HEK293 (cell line): ENCODE measurements around the gene PTPN3.

Source experiments
- CTCF ChIA-PET: fragments of 350-600 bp; formaldehyde crosslinking; extraction: SDS; loops from one replicate; lab custom pipeline; 2021; ENCODE audit warnings: antibody characterized with exemption; lab: Yijun Ruan, JAX
- POLR2A ChIA-PET: fragments of 300-600 bp; formaldehyde crosslinking; extraction: SDS; loops from one replicate; lab custom pipeline; 2020; ENCODE audit warnings: antibody characterized with exemption, inconsistent platforms; lab: Yijun Ruan, JAX
- H3K27ac ChIP-seq: fragments of 200-500 bp; sonication (Bioruptor generic); 2 replicates; pipeline ENCODE4 v1.5.1; 2014; ENCODE audit warnings: low read depth, low read length, control low read depth, inconsistent platforms; ENCODE audit errors: extremely low read depth
- H3K36me3 ChIP-seq, 2 experiments: fragments of 200-500 bp in 1 of 2; sonication (Bioruptor generic) in 1 of 2; 1 replicate in 1 of 2; 2 replicates in 1 of 2; pipeline ENCODE4 v1.5.1; 2014 to 2017; ENCODE audit warnings: inconsistent platforms in 2 of 2, low read length in 2 of 2; ENCODE audit not compliant: control insufficient read depth in 2 of 2, insufficient read depth in 1 of 2
- H3K4me1 ChIP-seq: fragments of 200-500 bp; sonication (Bioruptor generic); 2 replicates; pipeline ENCODE4 v1.5.1; 2014; ENCODE audit warnings: mild to moderate bottlenecking, low read length, inconsistent platforms; ENCODE audit not compliant: control insufficient read depth, insufficient read depth
- H3K4me3 ChIP-seq: 2 replicates; pipeline ENCODE4 v1.5.1; 2011; ENCODE audit warnings: low read depth, mild to moderate bottlenecking, control low read depth, low read length, moderate library complexity
- H3K9me3 ChIP-seq: fragments of 200-500 bp; sonication (Bioruptor generic); 2 replicates; pipeline ENCODE4 v1.5.1; 2014; ENCODE audit warnings: low read depth, low read length, inconsistent platforms; ENCODE audit not compliant: control insufficient read depth, insufficient read depth
- BCL11A ChIP-seq: fragments of 450-650 bp; formaldehyde crosslinking; IDR thresholded peaks from 2 replicates; pipeline ENCODE4 v1.5.1; 2016; ENCODE audit warnings: low read depth, missing biosample characterization, missing genetic modification characterization
- SCRT1 ChIP-seq: fragments of 450-650 bp; formaldehyde crosslinking; IDR thresholded peaks from 2 replicates; pipeline ENCODE4 v1.5.1; 2016; ENCODE audit warnings: missing biosample characterization, missing genetic modification characterization, borderline replicate concordance
- SCRT2 ChIP-seq: fragments of 450-650 bp; formaldehyde crosslinking; IDR thresholded peaks from 2 replicates; pipeline ENCODE4 v1.5.1; 2016; ENCODE audit warnings: missing biosample characterization, missing genetic modification characterization
- SP2 ChIP-seq: fragments of 450-650 bp; formaldehyde crosslinking; IDR thresholded peaks from 2 replicates; pipeline ENCODE4 v1.5.1; 2016; ENCODE audit warnings: missing biosample characterization, missing genetic modification characterization
- ZEB2 ChIP-seq: fragments of 450-650 bp; formaldehyde crosslinking; IDR thresholded peaks from 2 replicates; pipeline ENCODE4 v1.5.1; 2016; ENCODE audit warnings: missing biosample characterization, missing genetic modification characterization
- ZFHX2 ChIP-seq: fragments of 450-650 bp; formaldehyde crosslinking; conservative IDR thresholded peaks from 2 replicates; pipeline ENCODE4 v1.5.1; 2016; ENCODE audit warnings: missing biosample characterization, missing genetic modification characterization
- ZIC2 ChIP-seq: fragments of 450-650 bp; formaldehyde crosslinking; IDR thresholded peaks from 2 replicates; pipeline ENCODE4 v1.5.1; 2016; ENCODE audit warnings: missing biosample characterization, missing genetic modification characterization
- ZNF2 ChIP-seq: fragments of 450-650 bp; formaldehyde crosslinking; IDR thresholded peaks from 2 replicates; pipeline ENCODE4 v1.5.1; 2016; ENCODE audit warnings: missing biosample characterization, missing genetic modification characterization
- ZNF302 ChIP-seq: fragments of 450-650 bp; formaldehyde crosslinking; IDR thresholded peaks from 2 replicates; pipeline ENCODE4 v1.5.1; 2016; ENCODE audit warnings: missing biosample characterization, missing genetic modification characterization, low read depth
- ZNF366 ChIP-seq: fragments of 450-650 bp; formaldehyde crosslinking; conservative IDR thresholded peaks from 2 replicates; pipeline ENCODE4 v1.5.1; 2016; ENCODE audit warnings: missing biosample characterization, missing genetic modification characterization
- ZNF521 ChIP-seq: fragments of 450-650 bp; formaldehyde crosslinking; IDR thresholded peaks from 2 replicates; pipeline ENCODE4 v1.5.1; 2017; ENCODE audit warnings: missing biosample characterization, mild to moderate bottlenecking, missing genetic modification characterization
- ZNF544 ChIP-seq: fragments of 450-650 bp; formaldehyde crosslinking; IDR thresholded peaks from 2 replicates; pipeline ENCODE4 v1.5.0; 2017; ENCODE audit warnings: missing biosample characterization, missing genetic modification characterization
- ZNF623 ChIP-seq: fragments of 450-650 bp; formaldehyde crosslinking; IDR thresholded peaks from 2 replicates; pipeline ENCODE4 v1.5.1; 2016; ENCODE audit warnings: missing biosample characterization, missing genetic modification characterization
- ZNF654 ChIP-seq: fragments of 450-650 bp; formaldehyde crosslinking; IDR thresholded peaks from 2 replicates; pipeline ENCODE4 v1.5.1; 2016; ENCODE audit warnings: low read depth, missing biosample characterization, missing genetic modification characterization
- ZNF660 ChIP-seq: fragments of 450-650 bp; IDR thresholded peaks from 2 replicates; pipeline ENCODE4 v1.5.1; 2018; ENCODE audit warnings: missing biosample characterization, mild to moderate bottlenecking, missing genetic modification characterization
- ZSCAN30 ChIP-seq: fragments of 450-650 bp; IDR thresholded peaks from 2 replicates; pipeline ENCODE4 v1.5.1; 2018; ENCODE audit warnings: missing biosample characterization, mild to moderate bottlenecking, missing genetic modification characterization, moderate library complexity
- TF ChIP-seq, protein P1 (sequence below): fragments of 450-650 bp; formaldehyde crosslinking; IDR thresholded peaks from 2 replicates; pipeline ENCODE4 v1.5.1; 2016; ENCODE audit warnings: missing biosample characterization, missing genetic modification characterization
- TF ChIP-seq, protein P2 (sequence below): fragments of 450-650 bp; formaldehyde crosslinking; IDR thresholded peaks from 2 replicates; pipeline ENCODE4 v1.5.1; 2016; ENCODE audit warnings: missing biosample characterization, missing genetic modification characterization
- TF ChIP-seq, protein P3 (sequence below): fragments of 450-650 bp; formaldehyde crosslinking; IDR thresholded peaks from 2 replicates; pipeline ENCODE4 v1.5.1; 2016; ENCODE audit warnings: missing biosample characterization, missing genetic modification characterization

Gene PTPN3

DNA sequence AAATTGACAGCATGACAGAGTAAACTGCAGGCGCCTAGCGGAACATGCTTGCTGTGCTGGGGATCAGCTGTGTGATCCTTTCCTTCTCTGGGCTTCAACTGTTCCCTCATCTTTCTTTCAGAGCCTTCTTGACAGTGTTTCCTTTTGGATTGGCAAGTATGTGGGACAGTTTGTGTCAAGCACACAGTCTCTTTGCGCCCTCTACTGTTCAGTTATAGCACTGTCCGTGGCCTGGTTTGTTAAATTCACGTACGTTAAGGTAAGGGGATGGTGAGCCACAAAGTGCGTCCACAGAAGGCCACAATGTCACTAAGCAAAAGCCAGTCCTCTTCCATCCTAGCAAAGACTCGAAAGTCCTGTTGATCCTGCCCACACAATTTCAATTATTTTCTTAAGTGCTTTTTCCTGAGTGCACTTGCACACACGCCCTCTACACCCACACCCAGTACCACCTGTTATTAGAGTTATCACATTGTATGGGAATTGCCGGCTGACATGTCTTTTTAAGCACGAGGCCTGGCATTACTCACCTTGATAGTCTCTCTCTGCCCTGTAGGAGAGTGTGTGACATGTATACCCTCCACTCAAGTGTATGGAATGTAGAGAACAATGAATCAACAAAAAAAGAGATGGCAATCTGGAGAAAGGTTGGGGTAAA lies 22.5 kb upstream of the PTPN3 start:
- H3K4me3 ChIP-seq: no peak overlapping the region
- POLR2A ChIA-PET: no interaction called here
- TF ChIP-seq ZNF623 (tag by site-specific recombination): no peak
- peak; percentile 58; the same call in 1 of the 2 replicates for TF ChIP-seq SCRT2
- TF ChIP-seq ZNF521 (tag by site-specific recombination): no peak
- peak; percentile 47 for TF ChIP-seq ZFHX2 (tag by site-specific recombination)
- TF ChIP-seq, protein P1, sequence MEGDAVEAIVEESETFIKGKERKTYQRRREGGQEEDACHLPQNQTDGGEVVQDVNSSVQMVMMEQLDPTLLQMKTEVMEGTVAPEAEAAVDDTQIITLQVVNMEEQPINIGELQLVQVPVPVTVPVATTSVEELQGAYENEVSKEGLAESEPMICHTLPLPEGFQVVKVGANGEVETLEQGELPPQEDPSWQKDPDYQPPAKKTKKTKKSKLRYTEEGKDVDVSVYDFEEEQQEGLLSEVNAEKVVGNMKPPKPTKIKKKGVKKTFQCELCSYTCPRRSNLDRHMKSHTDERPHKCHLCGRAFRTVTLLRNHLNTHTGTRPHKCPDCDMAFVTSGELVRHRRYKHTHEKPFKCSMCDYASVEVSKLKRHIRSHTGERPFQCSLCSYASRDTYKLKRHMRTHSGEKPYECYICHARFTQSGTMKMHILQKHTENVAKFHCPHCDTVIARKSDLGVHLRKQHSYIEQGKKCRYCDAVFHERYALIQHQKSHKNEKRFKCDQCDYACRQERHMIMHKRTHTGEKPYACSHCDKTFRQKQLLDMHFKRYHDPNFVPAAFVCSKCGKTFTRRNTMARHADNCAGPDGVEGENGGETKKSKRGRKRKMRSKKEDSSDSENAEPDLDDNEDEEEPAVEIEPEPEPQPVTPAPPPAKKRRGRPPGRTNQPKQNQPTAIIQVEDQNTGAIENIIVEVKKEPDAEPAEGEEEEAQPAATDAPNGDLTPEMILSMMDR: peak; percentile 68
- TF ChIP-seq ZNF2 (tag by site-specific recombination): 0 out of 2 replicates have a peak, but pooled peaks have one; percentile 35
- 0 out of 2 replicates have a peak, but pooled peaks have one; percentile 32 for TF ChIP-seq SCRT1
- peak; percentile 93 for TF ChIP-seq ZNF654 (tag by site-specific recombination)
- TF ChIP-seq, all 188 proteins: peak for 6
- CTCF ChIA-PET: interaction anchor here (0.6 to 4.3 kb wide), 25 partner anchors 8 to 1100 kb away, joined by 3 to 18 read pairs (median 3); no protein-coding TSS in a partner anchor
- Histone ChIP-seq H3K36me3 (no peaks in the 10 kb centered on the region), H3K4me1 (no peaks in the 10 kb centered on the region), H3K9me3 (no peaks in the 10 kb centered on the region), H3K27ac (no peak overlapping the region)

DNA sequence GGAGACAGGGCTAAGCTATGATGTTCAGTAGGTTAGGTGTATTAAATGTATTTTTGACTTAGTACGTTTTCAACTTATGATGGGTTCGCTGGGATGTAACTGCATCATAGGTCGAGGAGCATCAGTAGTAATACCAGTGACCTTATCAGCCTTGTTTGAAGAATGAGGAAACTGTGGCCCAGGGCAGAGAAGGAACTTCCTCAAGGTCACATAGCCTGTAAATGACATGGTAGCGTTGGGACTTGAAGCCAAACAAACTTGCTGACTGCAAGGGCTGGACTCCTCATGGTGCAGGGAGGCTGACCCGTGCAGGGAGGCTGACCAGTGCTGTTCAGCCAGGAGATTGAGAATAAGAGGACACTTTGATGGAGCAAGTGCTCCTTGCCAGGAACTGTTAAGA lies 21.3 kb upstream of the PTPN3 start:
- no peak overlapping the region for H3K27ac ChIP-seq
- TF ChIP-seq ZSCAN30: no peak
- no peak for TF ChIP-seq ZIC2
- no peak for TF ChIP-seq BCL11A (tag by site-specific recombination)
- no peak for TF ChIP-seq ZEB2 (tag by site-specific recombination)
- TF ChIP-seq, protein P2, sequence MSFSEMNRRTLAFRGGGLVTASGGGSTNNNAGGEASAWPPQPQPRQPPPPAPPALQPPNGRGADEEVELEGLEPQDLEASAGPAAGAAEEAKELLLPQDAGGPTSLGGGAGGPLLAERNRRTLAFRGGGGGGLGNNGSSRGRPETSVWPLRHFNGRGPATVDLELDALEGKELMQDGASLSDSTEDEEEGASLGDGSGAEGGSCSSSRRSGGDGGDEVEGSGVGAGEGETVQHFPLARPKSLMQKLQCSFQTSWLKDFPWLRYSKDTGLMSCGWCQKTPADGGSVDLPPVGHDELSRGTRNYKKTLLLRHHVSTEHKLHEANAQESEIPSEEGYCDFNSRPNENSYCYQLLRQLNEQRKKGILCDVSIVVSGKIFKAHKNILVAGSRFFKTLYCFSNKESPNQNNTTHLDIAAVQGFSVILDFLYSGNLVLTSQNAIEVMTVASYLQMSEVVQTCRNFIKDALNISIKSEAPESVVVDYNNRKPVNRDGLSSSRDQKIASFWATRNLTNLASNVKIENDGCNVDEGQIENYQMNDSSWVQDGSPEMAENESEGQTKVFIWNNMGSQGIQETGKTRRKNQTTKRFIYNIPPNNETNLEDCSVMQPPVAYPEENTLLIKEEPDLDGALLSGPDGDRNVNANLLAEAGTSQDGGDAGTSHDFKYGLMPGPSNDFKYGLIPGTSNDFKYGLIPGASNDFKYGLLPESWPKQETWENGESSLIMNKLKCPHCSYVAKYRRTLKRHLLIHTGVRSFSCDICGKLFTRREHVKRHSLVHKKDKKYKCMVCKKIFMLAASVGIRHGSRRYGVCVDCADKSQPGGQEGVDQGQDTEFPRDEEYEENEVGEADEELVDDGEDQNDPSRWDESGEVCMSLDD (tag by site-specific recombination): no peak
- TF ChIP-seq SP2: no peak
- TF ChIP-seq ZNF544 (tag by site-specific recombination): no peak
- TF ChIP-seq ZNF302 (tag by site-specific recombination): no peak
- no peak for TF ChIP-seq ZNF660 (tag by site-specific recombination)
- TF ChIP-seq, protein P3, sequence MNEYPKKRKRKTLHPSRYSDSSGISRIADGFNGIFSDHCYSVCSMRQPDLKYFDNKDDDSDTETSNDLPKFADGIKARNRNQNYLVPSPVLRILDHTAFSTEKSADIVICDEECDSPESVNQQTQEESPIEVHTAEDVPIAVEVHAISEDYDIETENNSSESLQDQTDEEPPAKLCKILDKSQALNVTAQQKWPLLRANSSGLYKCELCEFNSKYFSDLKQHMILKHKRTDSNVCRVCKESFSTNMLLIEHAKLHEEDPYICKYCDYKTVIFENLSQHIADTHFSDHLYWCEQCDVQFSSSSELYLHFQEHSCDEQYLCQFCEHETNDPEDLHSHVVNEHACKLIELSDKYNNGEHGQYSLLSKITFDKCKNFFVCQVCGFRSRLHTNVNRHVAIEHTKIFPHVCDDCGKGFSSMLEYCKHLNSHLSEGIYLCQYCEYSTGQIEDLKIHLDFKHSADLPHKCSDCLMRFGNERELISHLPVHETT (tag by site-specific recombination): no peak
- no peak for TF ChIP-seq ZNF366 (tag by site-specific recombination)
- TF ChIP-seq ZNF623 (tag by site-specific recombination): no peak
- TF ChIP-seq, all 188 proteins: peak for 0
- no peaks in the 10 kb centered on the region for H3K4me1 ChIP-seq
- H3K4me3 ChIP-seq: no peak overlapping the region
- CTCF ChIA-PET: interaction anchor here (0.7 to 2.5 kb wide), 9 partner anchors 12 to 353 kb away, joined by 3 to 14 read pairs (median 4); partner anchors contain the start of gene PTPN3
- POLR2A ChIA-PET: no interaction called here
- no peaks in the 10 kb centered on the region for H3K9me3 ChIP-seq
- no peaks in the 10 kb centered on the region for H3K36me3 ChIP-seq
